Vagina (tissue), 2 donors: ENCODE results near the gene LRMDA. TPM values are rescaled to one million over a fixed set of nuclear protein-coding genes. Genes with fewer than 3 reads are reported as not detected.
A peak's percentile ranks its signal among the peaks of the same experiment; 100 is the strongest.

Experiments
- DNase-seq, 2 donors: peaks; one replicate each; pipeline ENCODE4 v3.0.0-alpha.2; 2017; ENCODE audit errors: extremely low spot score in 2 of 2
- H3K27ac ChIP-seq: fragments of 200-600 bp; sonication (generic); one replicate; pipeline ENCODE4 v1.5.1; 2019
- H3K27me3 ChIP-seq: fragments of 200-600 bp; sonication (generic); one replicate; pipeline ENCODE4 v1.5.1; 2019
- H3K36me3 ChIP-seq, 2 donors: fragments of 200-600 bp; sonication (generic); one replicate each; pipeline ENCODE4 v1.5.1; 2017 to 2019
- H3K4me1 ChIP-seq: fragments of 200-600 bp; sonication (generic); one replicate; pipeline ENCODE4 v1.5.1; 2019
- H3K4me3 ChIP-seq, 2 donors: fragments of 200-600 bp; sonication (generic); 1 replicate in 1 of 2; 2 replicates in 1 of 2; pipeline ENCODE4 v1.5.1; 2016 to 2019
- H3K9me3 ChIP-seq: fragments of 200-600 bp; sonication (generic); one replicate; pipeline ENCODE4 v1.5.1; 2019
- CTCF ChIP-seq, 3 experiments: fragments of 450-650 bp in 2 of 3; fragments of 200-600 bp in 1 of 3; sonication (generic) in 1 of 3; IDR thresholded peaks; one replicate each; pipeline ENCODE4 v1.5.1; 2017 to 2019; ENCODE audit warnings: antibody characterized with exemption in 3 of 3, mild to moderate bottlenecking in 2 of 3, moderate library complexity in 2 of 3
- POLR2A ChIP-seq, 2 donors: fragments of 450-650 bp; IDR thresholded peaks; one replicate each; pipeline ENCODE4 v1.6.1; 2017; ENCODE audit warnings: antibody characterized with exemption in 2 of 2, mild to moderate bottlenecking in 2 of 2, moderate library complexity in 2 of 2
- POLR2AphosphoS5 ChIP-seq, 2 donors: sonication (generic); formaldehyde crosslinking; IDR thresholded peaks; one replicate each; pipeline ENCODE4 v1.9.0; 2017; ENCODE audit warnings: antibody characterized with exemption in 2 of 2, mild to moderate bottlenecking in 2 of 2, low read depth in 1 of 2; ENCODE audit not compliant: insufficient read depth in 1 of 2
- intact Hi-C: fragments of 100-400 bp; cut with DNase I; formaldehyde crosslinking; loops from one replicate; pipeline ENCODE4 v1.15.1; 2023
- total RNA-seq: library from RNA; depleted of rRNA; stranded (reverse); fragments of >200 nt; gene quantifications from one replicate; pipeline ENCODE4 v1.2.3, GENCODE V29; 2016

The LRMDA gene
- total RNA-seq, 1 donor from 2014 or later, result 22.6 TPM

DNA sequence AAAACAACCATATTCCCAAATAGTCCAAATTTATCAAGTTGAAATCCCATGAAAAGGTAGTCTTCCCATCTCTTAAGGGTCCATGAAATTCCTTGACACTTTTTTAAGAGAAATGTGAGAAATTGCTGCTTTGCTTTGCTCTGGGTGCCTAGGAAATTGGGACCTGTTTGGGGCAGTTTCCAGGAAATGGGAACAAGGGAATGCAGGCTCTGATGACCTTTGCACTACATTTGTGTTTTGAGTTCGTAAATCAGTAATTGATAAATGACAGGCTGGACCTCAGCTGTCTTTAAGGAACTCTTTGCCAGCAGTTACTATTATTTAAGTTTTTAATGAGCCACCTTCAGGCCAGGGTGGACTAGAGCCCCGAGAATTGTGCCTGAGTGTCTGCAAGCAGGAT, 203.5 kb downstream of the LRMDA start:
- TF ChIP-seq POLR2A (IDR thresholded peaks at IDR 0.05) (no peak), CTCF (IDR thresholded peaks at IDR 0.05) (no peak), POLR2AphosphoS5 (IDR thresholded peaks at IDR 0.05; ENCODE audit: insufficient read depth in 1 of 2, low read depth in 1 of 2) (no peak)
- intact Hi-C loops, result no loop called here
- peak in 1 of 2 donors; percentile 16 for DNase-seq

DNA sequence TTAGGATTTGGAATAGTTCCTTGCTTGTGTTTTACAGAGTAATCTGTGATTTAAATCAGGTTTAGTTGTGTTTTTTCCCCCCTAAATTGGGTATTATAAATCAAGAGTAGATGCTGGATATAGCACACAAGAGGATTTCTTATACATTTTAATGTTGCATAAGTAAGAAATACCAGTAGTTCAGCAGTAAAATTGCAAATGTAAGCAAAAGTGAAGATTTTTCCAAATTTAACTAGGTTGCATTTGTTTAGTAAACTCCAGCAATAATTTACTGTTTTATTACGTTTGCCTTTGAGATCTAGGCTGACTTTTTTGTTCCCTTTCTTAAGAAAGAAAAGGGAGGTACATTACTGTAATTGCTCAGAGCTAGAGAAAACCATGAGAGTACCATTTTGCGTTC, 207.3 kb downstream of the LRMDA start:
- intact Hi-C loops, result no loop called here

More for the DNA sequence above, 203.5 kb downstream of the LRMDA start:
- H3K27ac ChIP-seq, result no peak overlapping the region
- no peaks in the 10 kb centered on the region for H3K9me3 ChIP-seq
- no peak overlapping the region for H3K4me3 ChIP-seq
- H3K4me1 ChIP-seq, result no peaks in the 10 kb centered on the region
- H3K27me3 ChIP-seq, result no peaks in the 10 kb centered on the region
- H3K36me3 ChIP-seq, result no peaks in the 10 kb centered on the region

GRCh38 chr10:75639736-75640135, 208.3 kb downstream of the LRMDA start:
- TF ChIP-seq CTCF (IDR thresholded peaks at IDR 0.05), result no peak
- TF ChIP-seq POLR2A (IDR thresholded peaks at IDR 0.05), result no peak
- TF ChIP-seq POLR2AphosphoS5 (IDR thresholded peaks at IDR 0.05; ENCODE audit: insufficient read depth in 1 of 2, low read depth in 1 of 2), result no peak
- no peaks in the 10 kb centered on the region for H3K9me3 ChIP-seq
- H3K4me3 ChIP-seq, result no peak overlapping the region
- no peak overlapping the region for H3K27ac ChIP-seq
- no peak for DNase-seq
- H3K4me1 ChIP-seq, result no peaks in the 10 kb centered on the region
- intact Hi-C loops, result no loop called here
- no peaks in the 10 kb centered on the region for H3K36me3 ChIP-seq
- H3K27me3 ChIP-seq, result no peaks in the 10 kb centered on the region

More for the DNA sequence above, 207.3 kb downstream of the LRMDA start:
- no peak overlapping the region for H3K4me3 ChIP-seq
- H3K36me3 ChIP-seq, result no peaks in the 10 kb centered on the region
- H3K27me3 ChIP-seq, result no peaks in the 10 kb centered on the region
- TF ChIP-seq POLR2AphosphoS5 (IDR thresholded peaks at IDR 0.05; ENCODE audit: insufficient read depth in 1 of 2, low read depth in 1 of 2) (no peak), POLR2A (IDR thresholded peaks at IDR 0.05) (no peak), CTCF (IDR thresholded peaks at IDR 0.05) (no peak)
- no peak overlapping the region for H3K27ac ChIP-seq
- H3K4me1 ChIP-seq, result no peaks in the 10 kb centered on the region
- no peaks in the 10 kb centered on the region for H3K9me3 ChIP-seq
- DNase-seq, result no peak

DNA sequence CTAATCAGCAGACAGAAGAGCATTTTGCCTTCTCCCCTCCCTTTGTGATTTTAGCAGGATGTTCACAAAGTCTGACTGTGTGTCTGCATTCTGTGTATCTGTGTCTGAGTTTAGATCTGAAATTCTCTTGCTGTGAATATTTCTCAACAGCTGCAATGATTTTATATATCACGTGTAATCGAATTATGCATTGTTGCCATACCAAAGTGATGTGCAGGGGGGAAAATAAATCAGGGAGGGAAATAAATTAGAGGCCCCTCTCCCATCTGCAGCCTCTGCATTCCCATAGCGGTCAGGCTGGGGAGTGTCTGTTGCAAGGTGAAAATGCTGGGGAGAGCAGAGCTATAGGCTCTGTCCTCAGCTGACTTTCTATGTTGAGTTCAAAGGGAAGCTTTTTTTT, 209.0 kb downstream of the LRMDA start:
- Histone ChIP-seq H3K27ac (no peak overlapping the region), H3K4me1 (no peaks in the 10 kb centered on the region), H3K27me3 (no peaks in the 10 kb centered on the region), H3K9me3 (no peaks in the 10 kb centered on the region), H3K4me3 (no peak overlapping the region), H3K36me3 (no peaks in the 10 kb centered on the region)
- TF ChIP-seq POLR2A (IDR thresholded peaks at IDR 0.05), result no peak
- TF ChIP-seq CTCF (IDR thresholded peaks at IDR 0.05), result no peak
- TF ChIP-seq POLR2AphosphoS5 (IDR thresholded peaks at IDR 0.05; ENCODE audit: insufficient read depth in 1 of 2, low read depth in 1 of 2), result no peak
- intact Hi-C loops, result no loop called here
- no peak for DNase-seq

DNA sequence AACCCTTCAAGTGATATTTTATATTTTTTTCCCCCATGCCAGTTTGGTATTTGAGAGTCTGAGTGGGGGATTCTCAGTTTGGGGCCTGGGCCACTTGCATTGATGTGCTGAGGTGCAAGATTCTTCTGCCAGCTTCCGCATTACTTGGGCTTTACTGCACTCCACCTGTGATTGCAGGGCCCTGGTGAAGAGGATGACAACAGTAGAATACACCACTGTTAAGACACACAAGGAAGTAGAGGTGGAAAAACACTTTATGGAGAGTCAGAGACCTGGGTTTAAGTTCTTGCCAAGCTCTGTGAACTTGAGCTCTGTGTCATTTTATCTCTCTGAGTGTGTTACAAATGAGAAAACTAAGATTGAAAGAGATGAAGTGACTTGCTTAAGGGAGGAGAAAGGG, 209.4 kb downstream of the LRMDA start:
- intact Hi-C loops, result no loop called here

More for the DNA sequence above, 209.4 kb downstream of the LRMDA start:
- H3K9me3 ChIP-seq, result no peaks in the 10 kb centered on the region
- no peak overlapping the region for H3K4me3 ChIP-seq
- TF ChIP-seq POLR2AphosphoS5 (IDR thresholded peaks at IDR 0.05; ENCODE audit: insufficient read depth in 1 of 2, low read depth in 1 of 2) (no peak), POLR2A (IDR thresholded peaks at IDR 0.05) (no peak), CTCF (IDR thresholded peaks at IDR 0.05) (no peak)
- H3K27ac ChIP-seq, result no peak overlapping the region
- no peaks in the 10 kb centered on the region for H3K27me3 ChIP-seq
- DNase-seq, result no peak
- H3K4me1 ChIP-seq, result no peaks in the 10 kb centered on the region
- no peaks in the 10 kb centered on the region for H3K36me3 ChIP-seq
